ENCODE measurements around the gene RPL39L.

Gene RPL39L

GRCh38 chr3:187098923-187099512, 40.3 kb downstream of the RPL39L start:
- DNase-seq (ENCODE audit: low read depth in 2 of 2) = no peak

GRCh38 chr3:187093320-187093719, 46.0 kb downstream of the RPL39L start:
- DNase-seq (ENCODE audit: low read depth in 2 of 2) = no peak

- no peak for DNase-seq (ENCODE audit: low read depth in 2 of 2)
Measured at GRCh38 chr3:187088701-187089100, 50.6 kb downstream of the RPL39L start.

GRCh38 chr3:187086831-187087230, 52.5 kb downstream of the RPL39L start:
- no peak for DNase-seq (ENCODE audit: low read depth in 2 of 2)

GRCh38 chr3:187085933-187086332, 53.4 kb downstream of the RPL39L start:
- DNase-seq (ENCODE audit: low read depth in 2 of 2) = no peak

- DNase-seq (ENCODE audit: low read depth in 2 of 2) = no peak
Measured at GRCh38 chr3:187085021-187085666, 54.2 kb downstream of the RPL39L start.

GRCh38 chr3:187084580-187084979, 54.7 kb downstream of the RPL39L start:
- DNase-seq (ENCODE audit: low read depth in 2 of 2) = no peak

- no peak for DNase-seq (ENCODE audit: low read depth in 2 of 2)
Measured at GRCh38 chr3:187084126-187084525, 55.2 kb downstream of the RPL39L start.

GRCh38 chr3:187082758-187083375, 56.4 kb downstream of the RPL39L start:
- DNase-seq (ENCODE audit: low read depth in 2 of 2) = no peak

GRCh38 chr3:187080799-187081450, 58.4 kb downstream of the RPL39L start:
- no peak for DNase-seq (ENCODE audit: low read depth in 2 of 2)

GRCh38 chr3:187079090-187080022, 59.9 kb downstream of the RPL39L start:
- DNase-seq (ENCODE audit: low read depth in 2 of 2) = no peak

GRCh38 chr3:187077537-187077936, 61.8 kb downstream of the RPL39L start:
- no peak for DNase-seq (ENCODE audit: low read depth in 2 of 2)

- DNase-seq (ENCODE audit: low read depth in 2 of 2) = no peak
Measured at GRCh38 chr3:187077085-187077484, 62.2 kb downstream of the RPL39L start.

- DNase-seq (ENCODE audit: low read depth in 2 of 2) = no peak
Measured at GRCh38 chr3:187076297-187076696, 63.0 kb downstream of the RPL39L start.

- DNase-seq (ENCODE audit: low read depth in 2 of 2) = no peak
Measured at GRCh38 chr3:187074846-187075245, 64.5 kb downstream of the RPL39L start.

- no peak for DNase-seq (ENCODE audit: low read depth in 2 of 2)
Measured at GRCh38 chr3:187073581-187074098, 65.7 kb downstream of the RPL39L start.

GRCh38 chr3:187072511-187072910, 66.8 kb downstream of the RPL39L start:
- no peak for DNase-seq (ENCODE audit: low read depth in 2 of 2)

- no peak for DNase-seq (ENCODE audit: low read depth in 2 of 2)
Measured at GRCh38 chr3:187072102-187072501, 67.2 kb downstream of the RPL39L start.
